ENCODE data around the gene IPO4. TPM values are rescaled to one million over a fixed set of nuclear protein-coding genes. Genes with fewer than 3 reads are reported as not detected.

IPO4 gene
- total RNA-seq, result 26.5 and 79.8 TPM in 2 replicates

GRCh38 chr14:24188251-24189058 lies at the start of gene IPO4:
Gene IPO4, minus strand, starts transcription at chr14:24188816. Its CDS starts 29 bp downstream, at chr14:24188787.

GRCh38 chr14:24232645-24233537 lies 44.3 kb upstream of the IPO4 start, which contains the start of gene GMPR2:
Gene GMPR2, plus strand, starts transcription at chr14:24232929. Its CDS starts 325 bp downstream, at chr14:24233254.

GRCh38 chr14:24232121-24232644 lies 43.6 kb upstream of the IPO4 start, which contains the start of gene NEDD8:
Gene NEDD8, minus strand, starts transcription at chr14:24232367. Its CDS starts 100 bp downstream, at chr14:24232267.

GRCh38 chr14:24215495-24216344 lies 27.1 kb upstream of the IPO4 start, which contains the start of gene MDP1:
Gene MDP1, minus strand, starts transcription at chr14:24216066. Its CDS starts 111 bp downstream, at chr14:24215955.

GRCh38 chr14:24212924-24213865 lies 24.6 kb upstream of the IPO4 start, which contains the start of gene CHMP4A:
Gene CHMP4A, minus strand, starts transcription at chr14:24213488. Its CDS starts 49 bp downstream, at chr14:24213439.

GRCh38 chr14:24195186-24196070 lies 6.8 kb upstream of the IPO4 start, which contains the start of gene TM9SF1:
Gene TM9SF1, minus strand, starts transcription at chr14:24195441. Its CDS starts 422 bp downstream, at chr14:24195019.

GRCh38 chr14:24171422-24172260 lies 17.0 kb downstream of the IPO4 start, which contains the start of gene REC8:
Gene REC8, plus strand, starts transcription at chr14:24172080. Its CDS starts 473 bp downstream, at chr14:24172553.

GRCh38 chr14:24160850-24161804 lies 27.5 kb downstream of the IPO4 start, which contains the start of gene IRF9:
Gene IRF9, plus strand, starts transcription at chr14:24161265. Its CDS starts 880 bp downstream, at chr14:24162145.

GRCh38 chr14:24146978-24147760 lies 41.4 kb downstream of the IPO4 start, which contains the start of gene RNF31:
Gene RNF31, plus strand, starts transcription at chr14:24147498. Its CDS starts 201 bp downstream, at chr14:24147699.

GRCh38 chr14:24146453-24146977 lies 42.1 kb downstream of the IPO4 start, which contains the start of gene PSME2:
Gene PSME2, minus strand, starts transcription at chr14:24146610. Its CDS starts 29 bp downstream, at chr14:24146581.

GRCh38 chr14:24141097-24141880 lies 47.3 kb downstream of the IPO4 start, which contains the start of gene EMC9:
Gene EMC9, minus strand, starts transcription at chr14:24141591. Its CDS starts 287 bp downstream, at chr14:24141304.

GRCh38 chr14:24135834-24136683 lies 52.6 kb downstream of the IPO4 start, which contains the start of gene PSME1:
Gene PSME1, plus strand, starts transcription at chr14:24136194. Its CDS starts 69 bp downstream, at chr14:24136263.

GRCh38 chr14:24130380-24130716 lies 58.3 kb downstream of the IPO4 start, which contains the start of gene FITM1:
Gene FITM1, plus strand, starts transcription at chr14:24130659. Its CDS starts 905 bp downstream, at chr14:24131564.

